ENCODE data around the gene PARPBP. TPM values are rescaled to one million over a fixed set of nuclear protein-coding genes. Genes with fewer than 3 reads are reported as not detected.
"Not testable (repeated sequence)": the region's sequence is repeated elsewhere in the genome, so short reads cannot be mapped to it uniquely, and the experiment has no call there.

The PARPBP gene
- total RNA-seq (3.9 TPM), polyA plus RNA-seq (1 to 10 TPM; 2.6 to 5.1 (median 3.8) TPM)

- peak within 1 kb of the TSS; percentile 89 to 98 (median 97) for H3K27ac Mint-ChIP-seq
- Histone ChIP-seq H3K27me3 (ENCODE audit: control insufficient read depth, insufficient read depth, low read length) (no peaks in the 10 kb centered on the region), H3K4me3 (ENCODE audit: low read depth, low read length) (peak within 1 kb of the TSS; percentile 94), H3K9me3 (ENCODE audit: control insufficient read depth in 2 of 2, low read length in 2 of 2) (no peaks in the 10 kb centered on the region), H3K27ac (ENCODE audit: insufficient read depth, low read length, poor library complexity, severe bottlenecking) (peak within 1 kb of the TSS; percentile 89), H3K4me1 (ENCODE audit: control insufficient read depth, insufficient read depth, low read length, poor library complexity, severe bottlenecking) (peaks cover 26% of the 10 kb centered on the region), H3K36me3 (ENCODE audit: control insufficient read depth, insufficient read depth, low read length) (peaks cover 16% of the 10 kb centered on the region)
- H3K36me3 Mint-ChIP-seq: peaks cover 24% of the 10 kb centered on the region
- peak; percentile 89 to 96 (median 93) for DNase-seq
- peaks cover 16 to 47% (median 34%) of the 10 kb centered on the region in 4 donors for H3K4me1 Mint-ChIP-seq
- ATAC-seq (ENCODE audit: low read depth in 2 of 2): peak; percentile 96
- peak within 1 kb of the TSS; percentile 94 to 99 (median 96) for H3K4me3 Mint-ChIP-seq
- H3K27me3 Mint-ChIP-seq: no peaks in the 10 kb centered on the region
- H3K9me3 Mint-ChIP-seq: no peaks in the 10 kb centered on the region
These were observed at the start of gene PARPBP, which contains the start of gene NUP37 for GRCh38 chr12:102119674-102120563. PARPBP (plus strand) TSS chr12:102120183; CDS start chr12:102123889, 3,706 bp downstream. NUP37 (minus strand) TSS chr12:102120114; CDS start chr12:102118518, 1,596 bp downstream.

- H3K36me3 Mint-ChIP-seq: peaks cover 21% of the 10 kb centered on the region
- H3K27me3 ChIP-seq (ENCODE audit: control insufficient read depth, insufficient read depth, low read length); DNase-seq; ATAC-seq (ENCODE audit: low read depth in 2 of 2); H3K4me3 ChIP-seq (ENCODE audit: low read depth, low read length); H3K4me1 Mint-ChIP-seq; H3K27ac Mint-ChIP-seq; H3K4me3 Mint-ChIP-seq; H3K9me3 Mint-ChIP-seq; H3K27ac ChIP-seq (ENCODE audit: insufficient read depth, low read length, poor library complexity, severe bottlenecking); H3K4me1 ChIP-seq (ENCODE audit: control insufficient read depth, insufficient read depth, low read length, poor library complexity, severe bottlenecking); H3K27me3 Mint-ChIP-seq; H3K9me3 ChIP-seq (ENCODE audit: control insufficient read depth in 2 of 2, low read length in 2 of 2): not testable (repeated sequence)
- H3K36me3 ChIP-seq (ENCODE audit: control insufficient read depth, insufficient read depth, low read length): peaks cover 33% of the 10 kb centered on the region
These were observed 47.9 kb upstream of the PARPBP start for GRCh38 chr12:102072092-102072491.

- Histone ChIP-seq H3K36me3 (ENCODE audit: control insufficient read depth, insufficient read depth, low read length) (peaks cover 54% of the 10 kb centered on the region), H3K4me1 (ENCODE audit: control insufficient read depth, insufficient read depth, low read length, poor library complexity, severe bottlenecking) (no peaks in the 10 kb centered on the region), H3K9me3 (ENCODE audit: control insufficient read depth in 2 of 2, low read length in 2 of 2) (no peaks in the 10 kb centered on the region), H3K27me3 (ENCODE audit: control insufficient read depth, insufficient read depth, low read length) (no peaks in the 10 kb centered on the region), H3K27ac (ENCODE audit: insufficient read depth, low read length, poor library complexity, severe bottlenecking) (no peak overlapping the region), H3K4me3 (ENCODE audit: low read depth, low read length) (no peak overlapping the region)
- no peak for ATAC-seq (ENCODE audit: low read depth in 2 of 2)
- DNase-seq: no peak
- H3K4me3 Mint-ChIP-seq: no peak overlapping the region
- H3K27me3 Mint-ChIP-seq: no peaks in the 10 kb centered on the region
- peak overlapping the region in 1 of 3 donors; percentile 48 for H3K27ac Mint-ChIP-seq
- peaks cover 0 to 4% (median 0%) of the 10 kb centered on the region in 4 donors for H3K4me1 Mint-ChIP-seq
- peaks cover 51% of the 10 kb centered on the region for H3K36me3 Mint-ChIP-seq
- no peaks in the 10 kb centered on the region for H3K9me3 Mint-ChIP-seq
These were observed 39.1 kb upstream of the PARPBP start for GRCh38 chr12:102080842-102081241.

GRCh38 chr12:102089228-102089835 is 30.7 kb upstream of the PARPBP start:
- Mint-ChIP-seq H3K4me1 (peaks cover 0 to 16% (median 6%) of the 10 kb centered on the region in 4 donors), H3K36me3 (peaks cover 13% of the 10 kb centered on the region)
- not testable (repeated sequence) for ATAC-seq (ENCODE audit: low read depth in 2 of 2); H3K4me3 ChIP-seq (ENCODE audit: low read depth, low read length); H3K27me3 ChIP-seq (ENCODE audit: control insufficient read depth, insufficient read depth, low read length); H3K27me3 Mint-ChIP-seq; H3K4me1 ChIP-seq (ENCODE audit: control insufficient read depth, insufficient read depth, low read length, poor library complexity, severe bottlenecking); H3K27ac ChIP-seq (ENCODE audit: insufficient read depth, low read length, poor library complexity, severe bottlenecking); H3K9me3 Mint-ChIP-seq; H3K9me3 ChIP-seq (ENCODE audit: control insufficient read depth in 2 of 2, low read length in 2 of 2); DNase-seq; H3K27ac Mint-ChIP-seq; H3K4me3 Mint-ChIP-seq
- peaks cover 15% of the 10 kb centered on the region for H3K36me3 ChIP-seq (ENCODE audit: control insufficient read depth, insufficient read depth, low read length)

- H3K4me3 Mint-ChIP-seq: no peak overlapping the region
- no peaks in the 10 kb centered on the region for H3K27me3 Mint-ChIP-seq
- H3K4me1 ChIP-seq (ENCODE audit: control insufficient read depth, insufficient read depth, low read length, poor library complexity, severe bottlenecking): no peaks in the 10 kb centered on the region
- no peak overlapping the region for H3K4me3 ChIP-seq (ENCODE audit: low read depth, low read length)
- H3K36me3 ChIP-seq (ENCODE audit: control insufficient read depth, insufficient read depth, low read length): peaks cover 22% of the 10 kb centered on the region
- ATAC-seq (ENCODE audit: low read depth in 2 of 2) (no peak), DNase-seq (no peak)
- H3K9me3 Mint-ChIP-seq: no peaks in the 10 kb centered on the region
- H3K27me3 ChIP-seq (ENCODE audit: control insufficient read depth, insufficient read depth, low read length): no peaks in the 10 kb centered on the region
- H3K36me3 Mint-ChIP-seq: peaks cover 16% of the 10 kb centered on the region
- H3K9me3 ChIP-seq (ENCODE audit: control insufficient read depth in 2 of 2, low read length in 2 of 2): no peaks in the 10 kb centered on the region
- H3K4me1 Mint-ChIP-seq: peaks cover 0 to 22% (median 13%) of the 10 kb centered on the region in 4 donors
- H3K27ac ChIP-seq (ENCODE audit: insufficient read depth, low read length, poor library complexity, severe bottlenecking): no peak overlapping the region
- H3K27ac Mint-ChIP-seq: no peak overlapping the region
These were observed 26.7 kb upstream of the PARPBP start for GRCh38 chr12:102093319-102093718.

- Histone ChIP-seq H3K4me1 (ENCODE audit: control insufficient read depth, insufficient read depth, low read length, poor library complexity, severe bottlenecking) (no peaks in the 10 kb centered on the region), H3K27ac (ENCODE audit: insufficient read depth, low read length, poor library complexity, severe bottlenecking) (no peak overlapping the region), H3K36me3 (ENCODE audit: control insufficient read depth, insufficient read depth, low read length) (peaks cover 34% of the 10 kb centered on the region), H3K9me3 (ENCODE audit: control insufficient read depth in 2 of 2, low read length in 2 of 2) (no peaks in the 10 kb centered on the region), H3K4me3 (ENCODE audit: low read depth, low read length) (no peak overlapping the region), H3K27me3 (ENCODE audit: control insufficient read depth, insufficient read depth, low read length) (no peaks in the 10 kb centered on the region)
- H3K9me3 Mint-ChIP-seq: no peaks in the 10 kb centered on the region
- peaks cover 22% of the 10 kb centered on the region for H3K36me3 Mint-ChIP-seq
- peaks cover 0 to 27% (median 10%) of the 10 kb centered on the region in 4 donors for H3K4me1 Mint-ChIP-seq
- peak; percentile 50 to 58 for ATAC-seq (ENCODE audit: low read depth in 2 of 2)
- DNase-seq: peak in 2 of 3 donors; percentile 12 to 58
- no peak overlapping the region for H3K27ac Mint-ChIP-seq
- H3K4me3 Mint-ChIP-seq: no peak overlapping the region
- no peaks in the 10 kb centered on the region for H3K27me3 Mint-ChIP-seq
These were observed 24.2 kb upstream of the PARPBP start for GRCh38 chr12:102095677-102096263.

- H3K27me3 Mint-ChIP-seq: no peaks in the 10 kb centered on the region
- Histone ChIP-seq H3K4me1 (ENCODE audit: control insufficient read depth, insufficient read depth, low read length, poor library complexity, severe bottlenecking) (no peaks in the 10 kb centered on the region), H3K36me3 (ENCODE audit: control insufficient read depth, insufficient read depth, low read length) (peaks cover 34% of the 10 kb centered on the region), H3K27ac (ENCODE audit: insufficient read depth, low read length, poor library complexity, severe bottlenecking) (no peak overlapping the region), H3K27me3 (ENCODE audit: control insufficient read depth, insufficient read depth, low read length) (no peaks in the 10 kb centered on the region), H3K4me3 (ENCODE audit: low read depth, low read length) (no peak overlapping the region), H3K9me3 (ENCODE audit: control insufficient read depth in 2 of 2, low read length in 2 of 2) (no peaks in the 10 kb centered on the region)
- H3K9me3 Mint-ChIP-seq: no peaks in the 10 kb centered on the region
- no peak for ATAC-seq (ENCODE audit: low read depth in 2 of 2)
- no peak for DNase-seq
- peaks cover 0 to 27% (median 10%) of the 10 kb centered on the region in 4 donors for H3K4me1 Mint-ChIP-seq
- H3K36me3 Mint-ChIP-seq: peaks cover 22% of the 10 kb centered on the region
- H3K4me3 Mint-ChIP-seq: no peak overlapping the region
- H3K27ac Mint-ChIP-seq: no peak overlapping the region
These were observed 23.1 kb upstream of the PARPBP start for GRCh38 chr12:102096855-102097254.

Measured in CD4-positive, CD25-positive, alpha-beta regulatory T cell (primary cell).